SK-N-SH (cell line): ENCODE results near the gene TASP1. TPM values are rescaled to one million over a fixed set of nuclear protein-coding genes. Genes with fewer than 3 reads are reported as not detected.

Source experiments
- CTCF ChIA-PET: fragments of 300-600, 350-600 bp; formaldehyde crosslinking; extraction: SDS; loops from one replicate; lab custom pipeline; 2021; lab: Yijun Ruan, JAX
- POLR2A ChIA-PET: fragments of 350-600 bp; sonication (Branson Sonifier 250); formaldehyde crosslinking; extraction: SDS; loops from one replicate; lab custom pipeline; 2020; ENCODE audit warnings: antibody characterized with exemption, inconsistent platforms; lab: Yijun Ruan, JAX
- DNase-seq: peaks from one replicate; pipeline ENCODE4 v3.0.0; 2012
- H2AFZ ChIP-seq: fragments of 200-600 bp; sonication (generic); 2 replicates; pipeline ENCODE4 v1.8.1; 2016; ENCODE audit warnings: antibody characterized with exemption, mild to moderate bottlenecking, low read depth
- H3F3A ChIP-seq: fragments of 200-600 bp; sonication (generic); replicated peaks from 2 replicates; pipeline ENCODE3; 2016; ENCODE audit warnings: antibody characterized with exemption, mild to moderate bottlenecking; ENCODE audit not compliant: insufficient read depth
- H3K27ac ChIP-seq, 2 experiments: fragments of 200-500 bp in 1 of 2; fragments of 200-600 bp in 1 of 2; sonication (Bioruptor generic) in 1 of 2; sonication (generic), shearing (Covaris generic) in 1 of 2; 2 replicates each; pipeline versions ENCODE4 v1.5.1 to v1.6.1; 2014 to 2016; ENCODE audit warnings: low read depth in 2 of 2, inconsistent platforms in 1 of 2, low read length in 1 of 2, mild to moderate bottlenecking in 1 of 2, mixed read lengths in 1 of 2
- H3K27me3 ChIP-seq: fragments of 200-600 bp; sonication (generic), shearing (Covaris generic); 2 replicates; pipeline ENCODE4 v1.6.1; 2016; ENCODE audit warnings: mixed run types; ENCODE audit not compliant: insufficient read depth
- H3K36me3 ChIP-seq, 2 experiments: fragments of 200-500 bp in 1 of 2; fragments of 200-600 bp in 1 of 2; sonication (Bioruptor generic) in 1 of 2; sonication (generic) in 1 of 2; replicated peaks in 1 of 2; 2 replicates each; pipeline versions ENCODE3 to v1.5.1; 2014 to 2016; ENCODE audit warnings: low read length in 1 of 2, mild to moderate bottlenecking in 1 of 2; ENCODE audit not compliant: insufficient read depth in 2 of 2, control insufficient read depth in 1 of 2
- H3K4me1 ChIP-seq, 2 experiments: fragments of 200-500 bp in 1 of 2; fragments of 200-600 bp in 1 of 2; sonication (Bioruptor generic) in 1 of 2; sonication (generic), shearing (Covaris generic) in 1 of 2; 2 replicates each; pipeline versions ENCODE4 v1.5.1 to v1.6.1; 2014 to 2016; ENCODE audit warnings: low read depth in 1 of 2, low read length in 1 of 2, mixed run types in 1 of 2; ENCODE audit not compliant: insufficient read depth in 2 of 2, control insufficient read depth in 1 of 2
- H3K4me2 ChIP-seq: fragments of 200-600 bp; sonication (generic), shearing (Covaris generic); 2 replicates; pipeline ENCODE4 v1.6.1; 2017; ENCODE audit warnings: mixed run types
- H3K4me3 ChIP-seq, 2 experiments: fragments of 200-500 bp in 1 of 2; fragments of 200-600 bp in 1 of 2; sonication (Bioruptor generic) in 1 of 2; sonication (generic), shearing (Covaris generic) in 1 of 2; 2 replicates each; pipeline versions ENCODE4 v1.5.1 to v1.8.1; 2014 to 2016; ENCODE audit warnings: low read depth in 2 of 2, inconsistent platforms in 1 of 2, low read length in 1 of 2, mild to moderate bottlenecking in 1 of 2, mixed read lengths in 1 of 2, moderate library complexity in 1 of 2
- H3K79me2 ChIP-seq: fragments of 200-600 bp; sonication (generic); 2 replicates; pipeline ENCODE4 v1.8.1; 2017; ENCODE audit warnings: mild to moderate bottlenecking; ENCODE audit not compliant: insufficient read depth
- H3K9ac ChIP-seq: fragments of 200-600 bp; sonication (generic); 2 replicates; pipeline ENCODE4 v1.6.1; 2017; ENCODE audit warnings: mixed run types
- H3K9me2 ChIP-seq: fragments of 200-600 bp; sonication (generic); 2 replicates; pipeline ENCODE4 v1.6.1; 2017; ENCODE audit warnings: mixed run types
- H3K9me3 ChIP-seq: fragments of 200-600 bp; sonication (generic); 2 replicates; pipeline ENCODE4 v1.6.1; 2017; ENCODE audit warnings: mixed run types, mild to moderate bottlenecking, moderate library complexity
- H4K20me1 ChIP-seq: fragments of 200-600 bp; sonication (generic); 2 replicates; pipeline ENCODE4 v1.6.1; 2017; ENCODE audit warnings: mild to moderate bottlenecking, mixed run types; ENCODE audit not compliant: insufficient read depth
- CHD2 ChIP-seq: fragments of 150-350 bp; IDR thresholded peaks from 2 replicates; pipeline ENCODE4 v1.6.1; 2018; ENCODE audit warnings: low read length; ENCODE audit not compliant: partially characterized antibody
- CTCF ChIP-seq: fragments of 200-600 bp; sonication (generic); IDR thresholded peaks from 2 replicates; pipeline ENCODE4 v1.6.1; 2017; ENCODE audit warnings: antibody characterized with exemption, mild to moderate bottlenecking, moderate library complexity
- FOXJ3 ChIP-seq: sonication (generic); formaldehyde crosslinking; IDR thresholded peaks from 2 replicates; pipeline ENCODE4 v1.5.1; 2020; ENCODE audit warnings: mild to moderate bottlenecking, missing genetic modification reagents
- GABPA ChIP-seq: IDR thresholded peaks from 2 replicates; pipeline ENCODE4 v1.4.0; 2012; ENCODE audit warnings: low read depth, mild to moderate bottlenecking
- MAX ChIP-seq: IDR thresholded peaks from 2 replicates; pipeline ENCODE4 v1.4.0; 2012; ENCODE audit warnings: low read depth
- MEF2A ChIP-seq: IDR thresholded peaks from 2 replicates; pipeline ENCODE4 v1.4.0; 2012; ENCODE audit warnings: low read depth, borderline replicate concordance
- NFIC ChIP-seq: IDR thresholded peaks from 2 replicates; pipeline ENCODE4 v1.4.0; 2012; ENCODE audit warnings: borderline replicate concordance
- PBX3 ChIP-seq: IDR thresholded peaks from 2 replicates; pipeline ENCODE4; 2012
- RFX5 ChIP-seq: IDR thresholded peaks from 2 replicates; pipeline ENCODE4 v1.6.1; 2012; ENCODE audit warnings: mild to moderate bottlenecking, improper control_type of control experiment, low read length
- SIN3A ChIP-seq: IDR thresholded peaks from 2 replicates; pipeline ENCODE4 v1.6.1; 2012; ENCODE audit warnings: low read depth, mild to moderate bottlenecking, low read length, moderate library complexity, borderline replicate concordance
- TCF12 ChIP-seq: IDR thresholded peaks from 2 replicates; pipeline ENCODE4 v1.4.0; 2012
- USF1 ChIP-seq: IDR thresholded peaks from 2 replicates; pipeline ENCODE4 v1.4.0; 2012; ENCODE audit warnings: low read depth, borderline replicate concordance
- USF2 ChIP-seq: fragments of 150-350 bp; IDR thresholded peaks from 2 replicates; pipeline ENCODE4 v1.6.1; 2017; ENCODE audit warnings: antibody characterized with exemption, low read length, low read depth, borderline replicate concordance
- YY1 ChIP-seq: IDR thresholded peaks from 2 replicates; pipeline ENCODE4 v1.4.0; 2012; ENCODE audit warnings: low read depth, mild to moderate bottlenecking
- ZBTB33 ChIP-seq: IDR thresholded peaks from 2 replicates; pipeline ENCODE4 v1.4.0; 2012; ENCODE audit warnings: low read depth, borderline replicate concordance
- WGBS: methylation state at CpG from one replicate; pipeline ENCODE4 v1.1.6; 2017; ENCODE audit warnings: low lambda C conversion rate; 5-methylcytosine and 5-hydroxymethylcytosine counted together
- polyA plus RNA-seq, 3 experiments: library from polyadenylated mRNA; depleted of rRNA; stranded (reverse); fragments of >200 nt; gene quantifications; 2 replicates each; pipeline ENCODE4 v1.2.3, GENCODE V29; 2012

The TASP1 gene
- polyA plus RNA-seq, 1 of the 3 experiments (the other 2 are of a cell fraction) = 5.9 TPM

GRCh38 chr20:13685623-13686022 is 46.9 kb upstream of the TASP1 start:
- TF ChIP-seq CHD2 = no peak
- TF ChIP-seq MAX = no peak
- no peak for TF ChIP-seq ZBTB33
- TF ChIP-seq PBX3 = no peak
- no peak for TF ChIP-seq USF1
- no peak for TF ChIP-seq YY1
- TF ChIP-seq MEF2A = no peak
- no peak for TF ChIP-seq NFIC
- no peak for TF ChIP-seq GABPA
- no peak for TF ChIP-seq TCF12
- TF ChIP-seq SIN3A = no peak
- TF ChIP-seq RFX5 = no peak
- no peak for TF ChIP-seq FOXJ3 (CRISPR knock-in tag)
- no peak for TF ChIP-seq USF2
- no peak for TF ChIP-seq CTCF
- Histone ChIP-seq H3K27me3 (no peaks in the 10 kb centered on the region), H3K36me3 (no peaks in the 10 kb centered on the region), H3K4me3 (no peak overlapping the region), H3K4me2 (no peak overlapping the region), H3K9me2 (no peaks in the 10 kb centered on the region), H3F3A (no peaks in the 10 kb centered on the region), H3K9ac (no peak overlapping the region), H3K9me3 (no peaks in the 10 kb centered on the region), H4K20me1 (no peaks in the 10 kb centered on the region), H2AFZ (no peak overlapping the region), H3K4me1 (no peaks in the 10 kb centered on the region), H3K27ac (no peak overlapping the region), H3K79me2 (no peaks in the 10 kb centered on the region)
- no peak for DNase-seq
- WGBS = 45% methylated on average over 2 of the region's 2 CpGs
- POLR2A ChIA-PET = no interaction called here
- CTCF ChIA-PET = no interaction called here
